HG03066 (cell line): ENCODE measurements around the gene CCNO.

Experiments used
- ATAC-seq: cut with Tn5 transposase; IDR thresholded peaks from one replicate; pipeline ENCODE4 v1.9.1; 2021; ENCODE audit warnings: low read depth; ENCODE audit not compliant: unreplicated experiment

The CCNO gene

GRCh38 chr5:55223812-55224240 is 9.6 kb downstream of the CCNO start:
- ATAC-seq: no peak

- no peak for ATAC-seq
Measured at GRCh38 chr5:55222985-55223811, 10.2 kb downstream of the CCNO start.

- no peak for ATAC-seq
Measured at GRCh38 chr5:55222092-55222984, 11.1 kb downstream of the CCNO start.

GRCh38 chr5:55220433-55221185 is 12.8 kb downstream of the CCNO start:
- ATAC-seq: no peak

- ATAC-seq: no peak
Measured at GRCh38 chr5:55219770-55220169, 13.6 kb downstream of the CCNO start.

- ATAC-seq: no peak
Measured at GRCh38 chr5:55218967-55219366, 14.4 kb downstream of the CCNO start.

GRCh38 chr5:55211184-55211874 is 22.1 kb downstream of the CCNO start:
- ATAC-seq: no peak

- no peak for ATAC-seq
Measured at GRCh38 chr5:55205001-55205400, 28.4 kb downstream of the CCNO start.

- ATAC-seq: no peak
Measured at GRCh38 chr5:55191165-55191564, 42.2 kb downstream of the CCNO start.

- no peak for ATAC-seq
Measured at GRCh38 chr5:55188656-55189540, 44.5 kb downstream of the CCNO start.

- no peak for ATAC-seq
Measured at GRCh38 chr5:55187370-55187769, 46.0 kb downstream of the CCNO start.
